ENCODE measurements around the gene TOLLIP. TPM values are rescaled to one million over a fixed set of nuclear protein-coding genes. Genes with fewer than 3 reads are reported as not detected.

TOLLIP gene
- total RNA-seq, 1 experiment from 2014 or later = 29.5 TPM

DNA sequence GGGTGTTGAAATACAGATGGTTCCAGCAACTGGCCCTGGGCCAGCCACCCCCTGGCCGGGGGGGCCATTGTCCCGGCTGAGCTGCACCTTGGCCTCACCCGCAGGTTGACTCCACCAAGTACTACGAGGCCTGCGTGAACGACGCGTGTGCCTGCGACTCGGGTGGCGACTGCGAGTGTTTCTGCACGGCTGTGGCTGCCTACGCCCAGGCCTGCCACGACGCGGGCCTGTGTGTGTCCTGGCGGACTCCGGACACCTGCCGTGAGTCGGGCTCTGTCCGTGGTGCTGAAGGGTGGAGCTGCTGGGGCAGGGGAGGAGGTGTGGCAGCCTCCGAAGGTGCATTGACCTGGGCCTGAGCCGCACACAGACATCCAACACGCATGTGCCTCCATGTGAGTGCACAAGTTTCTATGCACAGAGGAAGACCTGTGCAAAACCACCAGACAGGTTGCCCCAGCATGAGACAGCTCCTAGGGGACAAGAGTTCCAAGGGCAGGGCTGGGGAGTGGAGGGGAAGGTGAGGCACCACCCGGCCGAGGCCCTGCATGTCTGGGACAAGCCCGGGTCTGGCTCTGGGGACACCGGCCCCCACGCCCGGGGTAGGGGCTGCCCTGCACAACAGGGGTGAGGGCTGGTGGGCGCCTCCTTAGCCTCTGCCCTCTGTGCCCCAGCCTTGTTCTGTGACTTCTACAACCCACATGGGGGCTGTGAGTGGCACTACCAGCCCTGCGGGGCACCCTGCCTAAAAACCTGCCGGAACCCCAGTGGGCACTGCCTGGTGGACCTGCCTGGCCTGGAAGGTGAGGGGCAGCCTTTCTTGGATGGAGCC is 70.5 kb downstream of the TOLLIP start:
- Histone ChIP-seq H3K4me2 (no peak overlapping the region), H3K9me2 (ENCODE audit: insufficient read depth) (no peaks in the 10 kb centered on the region), H2AFZ (no peak overlapping the region), H3K9me3 (ENCODE audit: insufficient read depth, low read depth) (no peaks in the 10 kb centered on the region), H3K4me3 (no peak overlapping the region), H3K4me1 (replicated peaks; ENCODE audit: insufficient read depth) (0 out of 2 replicates have a peak, but pooled peaks cover 4% of the 10 kb centered on the region), H3F3A (ENCODE audit: insufficient read depth, low read depth) (no peaks in the 10 kb centered on the region; the same call in 1 of the 2 replicates), H3K27ac (no peak overlapping the region), H4K20me1 (ENCODE audit: insufficient read depth) (no peaks in the 10 kb centered on the region), H3K27me3 (ENCODE audit: insufficient read depth, low read depth) (no peaks in the 10 kb centered on the region), H3K36me3 (ENCODE audit: low read depth) (no peaks in the 10 kb centered on the region), H3K79me2 (ENCODE audit: low read depth) (no peaks in the 10 kb centered on the region)
- intact Hi-C loops (cut with micrococcal nuclease; ENCODE audit: unreplicated experiment) = no loop called here
- ChIA-PET POLR2A (ENCODE audit: unreplicated experiment) (no interaction called here), CTCF (no interaction called here)
- no TSS peak for BruUV-seq (replicated peaks)
- DNase-seq = no peak
- TF ChIP-seq EZH2 (IDR thresholded peaks at IDR 0.05; ENCODE audit: low read depth) = no peak
- TF ChIP-seq, protein P1, sequence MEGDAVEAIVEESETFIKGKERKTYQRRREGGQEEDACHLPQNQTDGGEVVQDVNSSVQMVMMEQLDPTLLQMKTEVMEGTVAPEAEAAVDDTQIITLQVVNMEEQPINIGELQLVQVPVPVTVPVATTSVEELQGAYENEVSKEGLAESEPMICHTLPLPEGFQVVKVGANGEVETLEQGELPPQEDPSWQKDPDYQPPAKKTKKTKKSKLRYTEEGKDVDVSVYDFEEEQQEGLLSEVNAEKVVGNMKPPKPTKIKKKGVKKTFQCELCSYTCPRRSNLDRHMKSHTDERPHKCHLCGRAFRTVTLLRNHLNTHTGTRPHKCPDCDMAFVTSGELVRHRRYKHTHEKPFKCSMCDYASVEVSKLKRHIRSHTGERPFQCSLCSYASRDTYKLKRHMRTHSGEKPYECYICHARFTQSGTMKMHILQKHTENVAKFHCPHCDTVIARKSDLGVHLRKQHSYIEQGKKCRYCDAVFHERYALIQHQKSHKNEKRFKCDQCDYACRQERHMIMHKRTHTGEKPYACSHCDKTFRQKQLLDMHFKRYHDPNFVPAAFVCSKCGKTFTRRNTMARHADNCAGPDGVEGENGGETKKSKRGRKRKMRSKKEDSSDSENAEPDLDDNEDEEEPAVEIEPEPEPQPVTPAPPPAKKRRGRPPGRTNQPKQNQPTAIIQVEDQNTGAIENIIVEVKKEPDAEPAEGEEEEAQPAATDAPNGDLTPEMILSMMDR (conservative IDR thresholded peaks at IDR 0.05) = no peak

DNA sequence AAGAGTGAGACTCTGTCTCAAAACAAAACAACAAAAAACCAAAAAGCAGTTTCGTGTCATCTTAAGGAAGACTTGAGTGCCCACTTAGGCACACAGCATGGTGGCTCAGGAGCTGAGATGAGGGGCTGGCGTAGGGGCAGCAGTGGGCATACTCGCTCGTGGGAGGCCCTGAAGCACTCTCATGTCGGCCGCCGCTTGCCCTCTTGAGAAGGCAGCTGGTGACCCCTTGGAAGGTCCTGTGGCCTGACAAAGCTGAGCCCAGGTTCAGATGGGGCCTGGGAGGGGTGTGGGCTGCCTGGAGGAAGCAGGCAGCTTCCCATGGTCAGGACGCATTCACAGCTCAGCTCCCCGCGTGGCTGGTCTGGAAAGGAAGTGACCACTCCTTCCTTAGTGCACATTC is 71.6 kb downstream of the TOLLIP start:
- H3K36me3 ChIP-seq (ENCODE audit: low read depth) = no peaks in the 10 kb centered on the region
- TF ChIP-seq EZH2 (IDR thresholded peaks at IDR 0.05; ENCODE audit: low read depth) = no peak
- TF ChIP-seq, protein P1 (conservative IDR thresholded peaks at IDR 0.05) = no peak
- no peaks in the 10 kb centered on the region for H3K79me2 ChIP-seq (ENCODE audit: low read depth)
- no peaks in the 10 kb centered on the region; the same call in 1 of the 2 replicates for H3F3A ChIP-seq (ENCODE audit: insufficient read depth, low read depth)
- POLR2A ChIA-PET (ENCODE audit: unreplicated experiment) = no interaction called here
- no peaks in the 10 kb centered on the region for H4K20me1 ChIP-seq (ENCODE audit: insufficient read depth)
- H2AFZ ChIP-seq = no peak overlapping the region
- H3K4me2 ChIP-seq = no peak overlapping the region
- peaks cover 11% of the 10 kb centered on the region for H3K4me1 ChIP-seq (replicated peaks; ENCODE audit: insufficient read depth)
- no peak overlapping the region for H3K4me3 ChIP-seq
- no peaks in the 10 kb centered on the region for H3K27me3 ChIP-seq (ENCODE audit: insufficient read depth, low read depth)
- no peak for DNase-seq
- CTCF ChIA-PET = no interaction called here
- no peaks in the 10 kb centered on the region for H3K9me2 ChIP-seq (ENCODE audit: insufficient read depth)
- H3K9me3 ChIP-seq (ENCODE audit: insufficient read depth, low read depth) = no peaks in the 10 kb centered on the region
- BruUV-seq (replicated peaks) = no TSS peak
- intact Hi-C loops (cut with micrococcal nuclease; ENCODE audit: unreplicated experiment) = no loop called here
- H3K27ac ChIP-seq = no peak overlapping the region

DNA sequence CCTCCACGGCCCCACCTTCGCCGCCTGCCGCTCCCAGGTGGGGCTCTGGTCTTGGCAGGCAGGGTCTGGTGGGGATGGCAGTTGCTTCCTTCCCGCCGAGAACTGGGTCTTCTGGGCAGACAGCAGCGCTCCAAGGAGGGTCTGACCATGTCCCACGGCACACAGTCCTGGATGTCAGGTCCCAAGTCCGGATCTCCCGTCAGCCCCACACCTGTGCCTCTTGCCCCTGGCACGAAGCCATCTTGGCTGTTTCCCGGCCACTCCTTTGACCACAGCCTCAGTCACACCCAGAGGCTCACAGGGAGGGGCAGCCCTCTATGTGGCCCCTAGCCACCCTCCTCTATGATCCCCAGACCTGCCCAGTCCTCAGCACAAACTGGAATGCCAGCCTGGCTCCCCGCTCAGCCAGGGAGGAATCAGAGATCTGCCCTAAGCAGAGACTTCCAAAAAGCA is 72.3 kb downstream of the TOLLIP start:
- Histone ChIP-seq H3K4me3 (no peak overlapping the region), H3K9me2 (ENCODE audit: insufficient read depth) (no peaks in the 10 kb centered on the region), H2AFZ (no peak overlapping the region), H3K4me2 (no peak overlapping the region), H3K27me3 (ENCODE audit: insufficient read depth, low read depth) (no peaks in the 10 kb centered on the region), H3K27ac (no peak overlapping the region), H3F3A (ENCODE audit: insufficient read depth, low read depth) (no peaks in the 10 kb centered on the region; the same call in 1 of the 2 replicates), H3K36me3 (ENCODE audit: low read depth) (no peaks in the 10 kb centered on the region), H4K20me1 (ENCODE audit: insufficient read depth) (no peaks in the 10 kb centered on the region), H3K9me3 (ENCODE audit: insufficient read depth, low read depth) (no peaks in the 10 kb centered on the region), H3K4me1 (replicated peaks; ENCODE audit: insufficient read depth) (peaks cover 11% of the 10 kb centered on the region), H3K79me2 (ENCODE audit: low read depth) (no peaks in the 10 kb centered on the region)
- BruUV-seq (replicated peaks) = no TSS peak
- peak in 1 of 2 experiments; percentile 78 for DNase-seq
- intact Hi-C loops (cut with micrococcal nuclease; ENCODE audit: unreplicated experiment) = no loop called here
- ChIA-PET POLR2A (ENCODE audit: unreplicated experiment) (no interaction called here), CTCF (no interaction called here)
- TF ChIP-seq EZH2 (IDR thresholded peaks at IDR 0.05; ENCODE audit: low read depth) = no peak
- TF ChIP-seq, protein P1 (conservative IDR thresholded peaks at IDR 0.05) = no peak
